Activated CD4-positive, alpha-beta memory T cell treated with anti-CD3 and anti-CD28 coated beads for 36 hours (primary cell): Measurements from ENCODE around the gene CSNK2B. TPM values are rescaled to one million over a fixed set of nuclear protein-coding genes. Genes with fewer than 3 reads are reported as not detected.
A peak's percentile ranks its signal among the peaks of the same experiment; 100 is the strongest.

Experiments used
- CTCF ChIA-PET: fragments of 350-600 bp; sonication (Branson Sonifier 250); formaldehyde crosslinking; loops from one replicate; lab custom pipeline; 2021; ENCODE audit warnings: antibody characterized with exemption, inconsistent platforms; lab: Charles Lee
- POLR2A ChIA-PET: fragments of 350-600 bp; sonication (Branson Sonifier 250); formaldehyde crosslinking; loops from one replicate; lab custom pipeline; 2021; ENCODE audit warnings: antibody characterized with exemption; lab: Charles Lee
- DNase-seq: peaks from one replicate; pipeline ENCODE4 v3.0.0-alpha.2; 2020
- H3K27ac Mint-ChIP-seq: one replicate; pipeline ENCODE4 v1.8.0; 2021; ENCODE audit warnings: mixed read lengths
- H3K27me3 Mint-ChIP-seq: one replicate; pipeline ENCODE4 v1.8.0; 2021; ENCODE audit warnings: mixed read lengths
- H3K36me3 Mint-ChIP-seq: one replicate; pipeline ENCODE4 v1.8.0; 2021; ENCODE audit warnings: mixed read lengths
- H3K4me1 Mint-ChIP-seq: one replicate; pipeline ENCODE4 v1.8.0; 2021; ENCODE audit warnings: low read depth, mixed read lengths
- H3K4me3 Mint-ChIP-seq: one replicate; pipeline ENCODE4 v1.8.0; 2021; ENCODE audit warnings: mild to moderate bottlenecking, mixed read lengths
- H3K9me3 Mint-ChIP-seq: one replicate; pipeline ENCODE4 v1.8.0; 2021; ENCODE audit warnings: mixed read lengths
- intact Hi-C: fragments of 100-400 bp; cut with micrococcal nuclease; formaldehyde crosslinking; loops from one replicate; pipeline ENCODE4 v1.15.1; 2023
- total RNA-seq, 2 experiments: library from RNA; stranded (reverse); gene quantifications; one replicate each; pipeline ENCODE4 v1.2.3, GENCODE V29; 2021

Gene CSNK2B
- total RNA-seq, 2 experiments from 2014 or later, result 227 to 234 TPM

DNA sequence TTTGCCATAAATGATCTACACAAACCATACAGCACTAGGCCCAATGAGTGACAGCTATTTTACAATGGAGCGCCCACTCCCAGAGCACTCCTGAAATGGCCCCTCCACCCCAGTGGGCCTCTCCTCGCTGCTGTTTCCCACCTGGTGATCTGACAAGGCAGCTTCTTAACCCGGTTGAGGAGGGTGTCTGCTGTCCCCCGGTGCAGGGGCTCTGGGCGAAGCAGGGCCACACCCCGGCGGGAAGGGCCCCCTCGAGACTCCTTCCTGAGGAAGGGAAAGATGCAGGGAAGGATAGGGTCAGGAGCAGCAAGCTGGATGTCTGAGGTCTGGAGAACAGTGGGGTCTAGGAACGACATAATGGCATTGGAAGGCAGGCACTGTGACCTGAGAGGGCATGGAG, 27.0 kb downstream of the CSNK2B start:
- H3K27ac Mint-ChIP-seq, result no peak overlapping the region
- POLR2A ChIA-PET, result no interaction called here
- H3K4me1 Mint-ChIP-seq, result peaks cover 12% of the 10 kb centered on the region
- no peak overlapping the region for H3K4me3 Mint-ChIP-seq
- peaks cover 19% of the 10 kb centered on the region for H3K36me3 Mint-ChIP-seq
- CTCF ChIA-PET, result interaction anchor here (0.7 to 2.6 kb wide), 2 partner anchors 9 to 77 kb away, joined by 3 to 11 read pairs; no protein-coding TSS in a partner anchor
- intact Hi-C loops, result no loop called here
- no peaks in the 10 kb centered on the region for H3K27me3 Mint-ChIP-seq
- no peaks in the 10 kb centered on the region for H3K9me3 Mint-ChIP-seq
- no peak for DNase-seq

DNA sequence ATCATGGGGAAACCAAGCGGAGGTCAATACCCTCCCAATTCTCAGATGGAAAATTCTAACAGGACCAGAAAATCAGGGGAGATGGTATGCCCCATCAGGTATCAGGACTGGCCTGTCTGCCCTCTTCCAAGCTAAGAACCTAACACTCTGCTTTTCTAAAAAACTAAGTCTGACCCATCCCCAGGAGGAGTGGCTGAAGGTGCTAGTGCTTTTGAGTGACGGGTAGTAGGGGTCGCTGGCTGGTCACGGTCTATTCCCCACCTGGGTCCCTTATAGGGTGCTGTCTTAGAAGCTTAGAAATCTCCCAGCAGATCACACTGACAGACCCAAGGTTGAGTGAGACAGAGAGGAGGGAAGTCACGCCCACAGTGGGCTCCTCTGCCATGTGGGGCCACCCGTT, 27.7 kb downstream of the CSNK2B start:
- no peak overlapping the region for H3K4me3 Mint-ChIP-seq
- peaks cover 15% of the 10 kb centered on the region for H3K4me1 Mint-ChIP-seq
- peaks cover 19% of the 10 kb centered on the region for H3K36me3 Mint-ChIP-seq
- POLR2A ChIA-PET, result interaction anchor here (1.5 kb wide), 1 partner anchor 9 kb away, joined by 8 read pairs; no protein-coding TSS in a partner anchor
- no peak overlapping the region for H3K27ac Mint-ChIP-seq
- intact Hi-C loops, result no loop called here
- H3K9me3 Mint-ChIP-seq, result no peaks in the 10 kb centered on the region
- DNase-seq, result no peak
- CTCF ChIA-PET, result interaction anchor here (2.6 kb wide), 1 partner anchor 76 kb away, joined by 11 read pairs; no protein-coding TSS in a partner anchor
- no peaks in the 10 kb centered on the region for H3K27me3 Mint-ChIP-seq

DNA sequence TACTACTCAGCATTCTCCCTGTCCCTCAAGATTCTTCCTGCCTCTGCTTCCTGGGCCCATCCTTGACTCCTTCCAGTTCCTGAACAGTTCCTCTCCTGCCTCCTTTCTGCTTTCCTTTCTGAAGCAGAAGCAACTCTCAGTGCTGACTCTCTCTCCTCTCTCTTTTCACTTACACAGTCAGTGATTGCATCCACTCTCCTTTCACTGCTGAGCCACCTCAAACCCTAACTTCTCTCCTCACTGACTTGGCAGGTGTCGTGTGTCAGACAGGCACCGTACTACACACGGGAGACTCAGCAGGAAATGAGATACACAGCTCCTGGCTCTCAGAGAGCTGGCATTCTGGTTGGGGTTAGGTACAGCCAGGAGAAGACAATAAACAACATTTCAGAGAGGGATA, 31.7 kb downstream of the CSNK2B start:
- no peaks in the 10 kb centered on the region for H3K9me3 Mint-ChIP-seq
- intact Hi-C loops, result no loop called here
- DNase-seq, result peak; percentile 45
- CTCF ChIA-PET, result interaction anchor here (0.7 kb wide), 1 partner anchor 72 kb away, joined by 4 read pairs; no protein-coding TSS in a partner anchor
- POLR2A ChIA-PET, result no interaction called here
- H3K36me3 Mint-ChIP-seq, result peaks cover 19% of the 10 kb centered on the region
- H3K27ac Mint-ChIP-seq, result peak overlapping the region; percentile 75
- no peak overlapping the region for H3K4me3 Mint-ChIP-seq
- H3K27me3 Mint-ChIP-seq, result no peaks in the 10 kb centered on the region
- peaks cover 23% of the 10 kb centered on the region for H3K4me1 Mint-ChIP-seq

DNA sequence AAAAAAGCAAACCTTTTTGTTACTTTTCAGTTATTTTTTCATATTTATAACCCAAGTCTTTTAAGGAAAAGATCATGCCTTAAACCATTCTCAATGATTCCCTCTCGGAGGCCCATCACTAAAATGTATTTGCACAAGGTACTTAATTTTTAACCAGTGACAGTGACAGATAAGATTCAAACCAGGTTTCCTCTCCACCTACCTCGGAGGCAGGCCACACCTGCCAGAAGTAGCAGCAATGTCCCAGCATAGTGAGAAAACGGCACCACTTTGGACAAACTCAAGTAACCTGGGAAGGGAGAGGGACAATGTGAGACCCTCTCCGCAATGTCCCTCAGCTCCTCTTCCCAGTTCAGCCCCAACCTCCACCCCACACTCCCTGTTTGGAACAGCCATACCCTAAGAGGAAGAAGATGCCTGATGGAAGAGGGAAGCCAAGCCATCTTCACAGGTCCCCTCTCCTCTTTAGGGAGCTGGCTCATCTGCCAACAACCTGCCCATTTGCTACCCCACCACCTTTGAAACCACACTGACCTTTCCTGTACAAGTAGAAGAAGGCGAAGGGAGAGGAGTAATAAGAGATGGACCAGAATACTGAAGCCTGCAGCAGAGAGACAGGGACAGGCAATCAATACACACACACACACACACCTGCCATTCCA, 35.0 kb downstream of the CSNK2B start:
- intact Hi-C loops, result no loop called here
- H3K4me1 Mint-ChIP-seq, result peaks cover 26% of the 10 kb centered on the region

DNA sequence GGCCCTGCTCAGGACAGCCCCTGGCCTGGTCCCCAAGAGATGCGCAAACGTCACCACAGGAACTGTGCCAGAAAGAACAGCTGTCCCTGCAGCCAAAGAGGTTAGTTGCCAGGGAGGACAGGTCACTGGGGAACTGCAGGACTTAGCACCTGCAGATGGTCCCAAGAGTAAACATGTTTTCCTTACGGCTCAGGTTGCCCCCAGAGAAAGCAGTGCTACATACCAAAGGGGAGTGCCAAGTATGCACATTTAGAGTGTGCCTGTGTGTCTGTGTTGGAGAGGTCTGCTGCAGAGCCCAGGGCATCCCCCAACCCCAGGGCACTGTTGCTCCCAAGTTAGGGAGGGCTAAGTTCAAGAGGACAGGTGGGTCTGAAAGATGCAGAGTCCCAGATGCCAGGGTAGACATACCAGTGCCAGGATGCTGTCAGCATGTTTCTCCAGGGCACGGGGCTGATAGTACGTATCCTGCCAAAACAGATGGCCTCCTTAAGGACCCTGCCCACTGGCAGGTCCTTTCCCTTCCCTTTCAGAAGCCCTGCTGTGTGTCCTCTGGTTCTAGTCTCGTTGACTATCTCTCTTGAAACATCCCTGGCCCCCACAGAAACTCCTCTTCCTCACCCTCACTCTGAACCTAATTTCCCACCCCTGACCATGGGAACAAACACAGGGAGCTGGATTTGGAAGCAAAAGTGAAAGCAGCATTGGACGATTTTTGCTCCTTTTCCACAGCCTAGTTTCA, 36.0 kb downstream of the CSNK2B start:
- Mint-ChIP-seq H3K36me3 (peaks cover 8% of the 10 kb centered on the region), H3K27ac (peak overlapping the region; percentile 97), H3K4me3 (peak overlapping the region; percentile 99), H3K27me3 (no peaks in the 10 kb centered on the region), H3K4me1 (peaks cover 26% of the 10 kb centered on the region), H3K9me3 (no peaks in the 10 kb centered on the region)
- DNase-seq, result no peak
- ChIA-PET POLR2A (interaction anchor here (1.8 kb wide), 2 partner anchors 36 to 38 kb away, joined by 7 read pairs; partner anchors contain the start of gene MSH5), CTCF (interaction anchor here (1.0 to 2.3 kb wide), 2 partner anchors 28 to 68 kb away, joined by 3 to 8 read pairs; partner anchors contain the start of gene DDAH2)
- intact Hi-C loops, result loop anchor here (2.0 kb wide), 1 partner anchor 37 kb away; the partner anchor contains the start of gene GPANK1

More for the DNA sequence above, 35.0 kb downstream of the CSNK2B start:
- Mint-ChIP-seq H3K36me3 (peaks cover 11% of the 10 kb centered on the region), H3K9me3 (no peaks in the 10 kb centered on the region), H3K4me3 (no peak overlapping the region), H3K27me3 (no peaks in the 10 kb centered on the region), H3K27ac (peak overlapping the region; percentile 51)
- CTCF ChIA-PET, result interaction anchor here (1.0 to 2.3 kb wide), 2 partner anchors 29 to 69 kb away, joined by 3 to 8 read pairs; partner anchors contain the start of gene DDAH2
- DNase-seq, result no peak
- POLR2A ChIA-PET, result no interaction called here

DNA sequence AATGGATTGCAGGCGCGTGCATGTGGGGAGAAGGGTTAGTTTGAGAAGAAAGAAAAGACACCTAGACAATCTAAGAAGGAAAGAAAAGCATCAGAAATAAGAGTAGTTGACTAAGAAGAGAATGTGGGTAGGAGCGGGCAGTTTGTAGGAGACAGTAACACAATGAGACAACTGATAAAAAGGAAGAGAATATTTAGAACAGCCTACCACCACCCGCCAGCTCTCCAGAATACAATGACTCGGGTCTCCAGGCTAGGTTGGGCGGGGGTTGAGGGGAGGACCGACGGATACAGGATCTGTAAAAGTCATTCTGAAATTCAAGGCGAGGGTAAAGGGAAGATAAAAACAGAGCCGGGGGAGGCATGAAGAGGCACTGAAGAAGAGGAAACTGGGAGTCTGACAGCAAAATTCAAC, 36.5 kb downstream of the CSNK2B start:
- Mint-ChIP-seq H3K4me3 (peak overlapping the region; percentile 99), H3K4me1 (peaks cover 24% of the 10 kb centered on the region), H3K9me3 (no peaks in the 10 kb centered on the region), H3K27ac (peak overlapping the region; percentile 97), H3K36me3 (peaks cover 8% of the 10 kb centered on the region), H3K27me3 (no peaks in the 10 kb centered on the region)
- CTCF ChIA-PET, result interaction anchor here (1.2 to 1.3 kb wide), 3 partner anchors 28 to 87 kb away, joined by 3 to 7 read pairs (median 5); no protein-coding TSS in a partner anchor
- POLR2A ChIA-PET, result interaction anchor here (0.6 to 1.8 kb wide), 4 partner anchors 29 to 50 kb away, joined by 3 to 7 read pairs (median 5); partner anchors contain the start of genes BAG6 and MSH5
- peak; percentile 71 for DNase-seq
- intact Hi-C loops, result loop anchor here (2.0 kb wide), 1 partner anchor 38 kb away; the partner anchor contains the start of gene GPANK1

DNA sequence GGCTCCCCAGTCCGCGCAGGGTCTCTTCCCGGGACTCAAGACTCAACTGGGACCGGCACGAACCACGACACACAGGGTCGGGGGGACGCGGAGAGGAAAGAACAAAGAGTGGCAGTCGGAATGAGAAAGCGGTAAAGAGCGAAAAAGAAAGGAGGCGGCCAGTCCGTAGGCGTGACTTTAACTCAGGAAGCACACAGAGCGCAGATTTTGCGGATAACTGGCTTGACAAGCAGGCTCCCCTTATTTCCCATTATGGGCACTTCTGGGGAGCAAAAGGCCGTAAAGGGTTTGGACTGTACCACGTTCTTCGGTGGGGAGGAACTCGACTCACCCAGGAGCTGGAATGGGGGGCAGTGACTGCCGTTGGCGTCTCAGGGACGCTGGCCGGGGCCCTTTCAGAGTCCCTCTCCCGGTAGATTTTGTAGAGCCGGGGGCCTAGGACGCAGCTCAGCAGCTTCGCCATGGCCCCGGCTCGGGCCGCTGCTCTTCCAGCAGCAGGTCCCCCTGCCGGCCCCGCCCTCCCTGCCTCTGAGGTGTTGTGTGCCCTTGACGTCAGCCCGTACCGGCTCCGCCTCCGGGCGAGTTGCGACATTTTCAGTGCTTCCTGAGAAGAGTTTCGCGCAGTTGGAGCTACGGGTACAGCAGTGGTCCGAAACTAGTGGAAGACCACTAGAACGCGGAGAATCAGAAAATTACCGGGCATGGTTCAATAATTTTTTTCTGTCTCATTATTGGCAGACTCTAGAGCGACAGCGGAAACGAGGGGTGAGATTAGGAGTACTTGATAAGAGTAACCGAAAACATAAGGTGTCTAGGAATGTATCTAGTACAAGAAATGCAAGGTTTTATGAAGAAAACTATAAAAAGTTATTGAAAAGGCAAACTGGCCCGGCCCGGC, 37.2 kb downstream of the CSNK2B start, which contains the start of gene ABHD16A:
Gene ABHD16A (minus strand): TSS at position 506 of the 898 bp plus-strand sequence. CDS start 43 bp downstream, at position 463.
- Mint-ChIP-seq H3K9me3 (no peaks in the 10 kb centered on the region), H3K27me3 (no peaks in the 10 kb centered on the region), H3K4me1 (peaks cover 17% of the 10 kb centered on the region), H3K4me3 (peak within 1 kb of the TSS; percentile 99), H3K27ac (peak within 1 kb of the TSS; percentile 97), H3K36me3 (peaks cover 3% of the 10 kb centered on the region)
- ChIA-PET POLR2A (interaction anchor here (0.6 to 1.8 kb wide), 6 partner anchors 28 to 103 kb away, joined by 3 to 7 read pairs (median 3); partner anchors contain the start of genes BAG6, GPANK1 and MSH5), CTCF (interaction anchor here (0.7 to 1.3 kb wide), 6 partner anchors 27 to 112 kb away, joined by 3 to 7 read pairs (median 3); partner anchors contain the start of genes HSPA1A, HSPA1L and LSM2)
- peak; percentile 99 for DNase-seq
- intact Hi-C loops, result loop anchor here (1.0 to 2.0 kb wide), 3 partner anchors 35 to 160 kb away; partner anchors contain the start of gene GPANK1

DNA sequence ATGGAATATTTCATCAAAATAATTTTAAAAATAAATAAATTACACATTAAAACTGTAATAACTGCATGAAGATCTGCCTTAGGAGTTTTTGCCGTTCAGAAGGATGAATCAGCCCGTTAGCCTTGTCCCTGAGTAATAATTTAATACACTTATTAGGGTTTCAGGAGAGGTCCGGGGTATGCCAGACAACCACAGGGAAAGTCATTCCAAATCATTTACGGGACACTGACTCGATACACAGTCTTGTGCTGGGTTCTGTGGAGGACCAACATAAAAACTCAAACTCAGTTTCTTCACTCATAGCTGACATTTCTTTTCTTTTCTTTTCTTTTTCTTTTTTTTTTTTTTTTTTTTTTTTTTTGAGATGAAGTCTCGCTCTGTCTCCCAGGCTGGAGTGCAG, 40.1 kb downstream of the CSNK2B start:
- H3K27ac Mint-ChIP-seq, result no peak overlapping the region
- CTCF ChIA-PET, result no interaction called here
- POLR2A ChIA-PET, result no interaction called here

DNA sequence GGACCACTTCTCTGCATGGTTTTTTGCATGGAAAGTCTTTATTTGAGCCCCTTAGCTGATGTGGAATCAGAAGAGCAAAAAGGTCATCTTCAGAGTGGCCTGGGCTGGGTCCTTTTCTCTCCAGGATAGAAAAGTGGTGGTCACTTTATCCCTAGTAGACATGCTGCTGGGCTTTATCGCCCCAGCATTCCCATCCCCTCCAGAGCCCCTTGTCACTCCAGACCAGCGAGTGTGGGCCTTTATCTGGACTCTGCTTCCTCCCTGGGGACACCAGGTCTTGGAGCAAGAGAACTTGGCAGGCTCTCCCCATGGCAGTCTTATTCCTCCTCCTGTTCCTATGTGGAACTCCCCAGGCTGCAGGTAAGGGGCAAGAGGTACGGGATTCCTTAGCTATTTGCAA, 40.7 kb downstream of the CSNK2B start, which contains the start of gene LY6G6F:
Gene LY6G6F (plus strand): TSS at position 268 of the 400 bp plus-strand sequence. CDS start 41 bp downstream, at position 309.
- POLR2A ChIA-PET, result no interaction called here

More for the DNA sequence above, 40.1 kb downstream of the CSNK2B start:
- Mint-ChIP-seq H3K9me3 (no peaks in the 10 kb centered on the region), H3K27me3 (no peaks in the 10 kb centered on the region), H3K4me3 (no peak overlapping the region), H3K36me3 (peaks cover 3% of the 10 kb centered on the region), H3K4me1 (peaks cover 13% of the 10 kb centered on the region)
- no peak for DNase-seq
- intact Hi-C loops, result no loop called here

GRCh38 chr6:31707701-31708100, 41.8 kb downstream of the CSNK2B start:
- ChIA-PET CTCF (no interaction called here), POLR2A (no interaction called here)
- Mint-ChIP-seq H3K4me1 (peaks cover 5% of the 10 kb centered on the region), H3K9me3 (no peaks in the 10 kb centered on the region), H3K27me3 (no peaks in the 10 kb centered on the region), H3K4me3 (no peak overlapping the region), H3K36me3 (peaks cover under 1% of the 10 kb centered on the region), H3K27ac (no peak overlapping the region)
- intact Hi-C loops, result no loop called here
- no peak for DNase-seq

More for the DNA sequence above, 40.7 kb downstream of the CSNK2B start, which contains the start of gene LY6G6F:
- Mint-ChIP-seq H3K27me3 (no peaks in the 10 kb centered on the region), H3K4me1 (peaks cover 8% of the 10 kb centered on the region), H3K36me3 (peaks cover 3% of the 10 kb centered on the region), H3K9me3 (no peaks in the 10 kb centered on the region), H3K4me3 (no peak within 1 kb of the TSS), H3K27ac (no peak within 1 kb of the TSS)
- no peak for DNase-seq
- CTCF ChIA-PET, result no interaction called here
- intact Hi-C loops, result no loop called here

DNA sequence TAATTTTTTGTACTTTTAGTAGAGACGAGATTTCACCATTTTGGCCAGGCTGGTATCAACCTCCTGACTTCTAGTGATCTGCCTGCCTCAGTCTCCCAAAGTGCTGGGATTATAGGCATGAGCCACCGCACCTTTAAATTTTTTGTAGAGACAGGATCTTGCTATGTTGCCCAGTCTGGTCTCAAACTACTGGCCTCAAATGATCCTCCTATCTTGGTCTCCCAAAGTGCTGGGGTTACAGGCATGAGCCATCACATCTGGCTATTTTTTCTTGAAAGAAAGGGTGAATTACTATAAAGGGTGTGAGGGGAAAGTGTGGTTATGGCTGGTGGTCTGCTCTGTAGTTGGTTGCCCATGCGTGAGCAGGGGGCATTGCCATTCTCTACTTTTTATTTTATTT, 42.3 kb downstream of the CSNK2B start:
- no peaks in the 10 kb centered on the region for H3K9me3 Mint-ChIP-seq
- H3K4me3 Mint-ChIP-seq, result no peak overlapping the region
- ChIA-PET POLR2A (no interaction called here), CTCF (no interaction called here)
- peaks cover 4% of the 10 kb centered on the region for H3K4me1 Mint-ChIP-seq
- no peak overlapping the region for H3K27ac Mint-ChIP-seq
- no peaks in the 10 kb centered on the region for H3K27me3 Mint-ChIP-seq
- no peak for DNase-seq
- intact Hi-C loops, result no loop called here
- no peaks in the 10 kb centered on the region for H3K36me3 Mint-ChIP-seq
